GM18907 (cell line): ENCODE data around the gene KRTAP5-2.

Experiments
- ATAC-seq: cut with Tn5 transposase; IDR thresholded peaks from one replicate; pipeline ENCODE4 v1.9.1; 2021; ENCODE audit warnings: mild to moderate bottlenecking, moderate library complexity; ENCODE audit not compliant: unreplicated experiment

KRTAP5-2 gene

DNA sequence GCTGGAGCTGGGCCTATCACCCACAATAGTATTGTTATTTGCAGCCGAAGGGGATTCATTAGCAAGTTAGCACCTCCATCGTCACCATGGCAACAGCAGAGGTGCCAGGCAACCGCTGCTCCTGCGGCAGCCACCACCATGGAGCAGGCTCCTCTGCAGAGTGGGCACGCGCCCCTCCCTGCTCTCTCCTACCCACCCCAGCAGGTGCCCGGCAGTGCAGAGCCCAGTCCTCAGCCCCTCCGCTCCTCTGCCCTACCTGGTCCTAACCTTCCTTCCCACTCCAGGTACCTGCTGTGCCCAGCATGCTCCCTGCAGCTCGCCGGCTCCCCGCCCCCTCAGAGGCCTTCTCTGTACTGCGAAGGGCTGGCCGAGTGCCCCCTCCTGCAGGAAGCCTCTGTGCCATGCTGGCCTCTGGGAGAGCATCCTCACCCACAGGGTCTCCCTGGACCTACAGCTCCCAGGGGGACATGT is 29.6 kb downstream of the KRTAP5-2 start:
- no peak for ATAC-seq

DNA sequence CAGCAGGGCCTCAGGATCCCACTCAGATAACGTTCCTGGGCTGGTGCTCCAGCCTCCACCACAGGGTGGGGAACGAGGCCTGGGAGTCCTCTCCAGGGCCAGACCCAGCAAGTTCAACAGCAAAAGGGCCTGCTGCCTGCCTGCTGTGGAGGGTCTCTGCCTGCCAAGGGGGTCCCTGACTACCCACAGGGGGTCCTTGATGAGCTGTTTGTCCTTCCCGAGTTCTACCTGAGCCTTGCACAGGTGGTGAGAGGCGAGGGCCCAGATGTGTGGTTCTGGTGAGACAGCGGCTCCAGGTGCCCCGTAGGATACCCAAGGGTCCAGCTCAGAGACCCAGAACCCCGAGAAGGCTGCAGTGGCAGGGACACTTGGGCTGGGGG is 30.4 kb downstream of the KRTAP5-2 start:
- no peak for ATAC-seq

DNA sequence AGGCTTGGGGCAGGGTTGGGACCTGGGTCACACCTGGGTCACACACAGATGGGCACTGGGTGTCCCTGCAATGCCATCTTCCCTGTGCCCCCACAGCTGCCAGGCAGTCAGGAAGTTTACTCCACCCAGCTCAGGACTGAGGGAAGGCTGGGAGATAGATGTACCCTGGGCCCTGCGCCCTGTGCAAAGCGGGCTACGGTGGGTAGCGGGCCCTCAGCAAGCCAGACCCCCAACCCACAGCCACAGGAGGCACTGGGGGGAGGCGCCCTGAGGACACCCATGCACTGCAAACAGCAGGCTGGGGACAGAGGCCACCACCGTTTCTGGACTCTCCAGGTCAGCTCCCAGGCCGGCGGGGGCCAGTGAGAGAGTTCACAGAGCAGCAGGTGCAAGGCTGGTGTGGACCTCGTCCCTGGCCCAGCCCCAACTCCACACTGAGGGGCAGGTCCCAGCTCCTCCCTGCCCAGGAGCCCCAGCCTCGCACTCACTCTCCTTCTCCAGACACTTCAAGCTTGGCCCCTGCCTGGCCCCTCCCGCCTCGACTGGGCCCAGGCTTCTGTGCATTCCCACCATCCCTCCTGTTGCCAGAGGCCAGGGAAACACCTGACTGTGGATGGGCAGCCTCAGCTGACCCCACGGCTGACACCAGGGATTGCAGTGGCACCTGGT is 30.9 kb downstream of the KRTAP5-2 start:
- ATAC-seq, result no peak

DNA sequence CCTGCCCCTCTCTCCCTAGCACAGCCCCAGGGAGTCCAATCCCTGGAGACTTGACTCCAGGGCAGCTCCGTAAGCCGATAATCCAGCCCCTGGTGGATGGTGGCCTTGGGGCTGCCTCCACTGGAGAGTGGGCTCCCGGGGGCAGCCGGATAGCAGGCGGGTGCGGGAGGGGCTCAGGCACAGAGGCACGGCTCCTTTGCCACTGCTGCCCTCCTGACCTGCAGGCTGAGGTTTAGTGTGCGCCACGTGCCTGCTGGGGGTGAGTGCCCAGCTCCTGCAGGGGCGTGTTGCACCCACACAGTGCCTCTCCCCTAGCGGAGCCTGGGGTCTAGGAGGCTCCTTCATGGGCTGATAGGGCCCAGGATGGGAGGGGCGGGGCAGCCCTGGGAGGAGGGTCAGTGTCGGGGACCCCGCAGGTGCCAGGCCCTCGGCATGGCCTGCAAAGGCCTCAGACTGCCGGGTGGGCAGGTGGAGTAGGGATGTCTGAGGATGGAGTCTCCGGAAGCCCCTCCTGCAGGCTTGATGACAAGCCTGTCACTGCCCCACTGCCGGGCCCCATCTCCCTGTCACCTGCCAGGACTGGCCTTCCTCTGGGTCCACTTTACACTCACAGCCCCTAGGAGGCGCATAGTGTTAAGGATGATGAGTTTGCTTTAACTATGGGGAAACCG is 31.6 kb downstream of the KRTAP5-2 start:
- no peak for ATAC-seq

DNA sequence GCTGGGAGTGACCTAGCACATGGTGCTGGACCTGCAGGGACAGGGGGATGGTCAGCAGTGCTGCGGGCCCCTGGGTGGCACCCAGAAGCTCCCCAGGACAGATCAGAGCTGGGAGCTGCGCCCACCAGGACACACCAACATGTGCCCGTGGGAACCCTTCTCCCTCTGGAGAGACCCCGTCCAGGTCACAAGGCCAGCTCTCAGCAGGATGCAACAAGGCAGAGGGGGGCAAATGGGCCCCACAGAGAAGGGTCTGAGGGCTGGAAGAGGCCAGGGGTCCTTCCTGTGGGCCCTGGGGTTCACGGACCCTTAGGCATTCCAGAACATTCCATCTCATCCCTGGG is 32.2 kb downstream of the KRTAP5-2 start:
- ATAC-seq, result no peak

DNA sequence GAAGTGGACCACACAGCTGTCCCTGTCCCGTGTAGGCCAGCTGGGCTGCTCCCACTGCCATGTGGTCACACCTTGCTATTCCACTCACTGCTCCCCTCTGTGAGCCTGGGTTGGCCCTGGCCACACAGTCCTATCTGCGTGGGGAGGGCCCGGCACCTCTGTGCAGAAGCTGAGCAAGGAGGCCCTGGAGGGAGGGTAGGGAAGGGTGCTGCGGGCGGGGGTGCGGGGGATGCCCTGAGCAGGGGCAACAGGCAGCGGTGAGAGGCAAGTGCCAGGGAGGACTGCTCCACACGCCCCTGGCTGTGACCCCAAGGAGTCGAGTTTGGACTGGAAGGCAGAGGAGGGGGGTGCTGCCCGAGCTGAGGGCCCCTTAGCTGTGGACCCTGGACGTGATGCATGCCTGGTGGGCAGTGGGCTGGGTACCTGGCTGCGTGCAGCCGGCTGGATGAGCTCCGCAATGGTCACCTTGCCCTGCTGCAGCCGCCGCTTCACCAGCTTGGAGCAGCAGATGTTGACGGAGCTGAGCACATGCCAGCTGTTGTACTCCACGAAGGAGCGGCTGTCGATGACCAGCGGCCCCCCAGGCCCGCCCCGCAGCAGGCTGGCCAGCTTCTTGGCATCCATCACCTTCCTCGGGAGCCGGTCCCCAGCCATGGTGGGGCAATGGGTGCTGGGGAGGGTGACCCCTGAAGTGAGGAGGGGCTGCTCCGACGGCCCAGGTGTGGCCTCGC is 32.8 kb downstream of the KRTAP5-2 start:
- ATAC-seq, result no peak

DNA sequence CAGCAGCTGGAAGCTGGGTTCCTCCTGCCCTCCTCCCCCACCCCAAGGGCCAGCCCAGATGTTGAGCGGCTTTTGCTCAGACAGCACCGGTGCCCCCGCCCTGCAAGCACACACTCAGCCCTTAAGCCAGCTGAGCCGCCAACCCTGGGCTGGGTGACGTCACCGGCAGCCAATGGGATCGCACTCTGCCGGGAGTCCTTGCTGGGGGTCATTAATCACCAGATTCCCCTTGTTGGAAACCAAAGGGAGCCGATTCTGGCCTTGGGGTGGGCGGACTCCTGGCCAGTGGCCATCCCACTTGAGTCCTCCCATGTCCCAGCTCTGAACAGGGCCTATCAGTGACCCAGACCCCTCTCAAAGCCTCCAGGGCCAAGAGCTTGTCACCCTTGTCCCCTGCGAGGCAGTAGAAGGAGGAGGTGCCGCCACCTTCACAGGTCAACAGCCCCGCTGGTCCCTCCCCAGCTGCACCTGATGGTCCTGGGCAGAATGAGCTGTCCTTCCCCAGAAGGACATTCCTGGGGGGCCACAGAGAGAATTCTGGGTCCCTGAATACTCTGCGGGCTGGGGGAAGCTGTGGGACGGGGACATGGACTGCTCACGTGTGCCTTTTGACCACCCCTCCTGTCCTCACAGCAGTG is 33.4 kb downstream of the KRTAP5-2 start:
- no peak for ATAC-seq

DNA sequence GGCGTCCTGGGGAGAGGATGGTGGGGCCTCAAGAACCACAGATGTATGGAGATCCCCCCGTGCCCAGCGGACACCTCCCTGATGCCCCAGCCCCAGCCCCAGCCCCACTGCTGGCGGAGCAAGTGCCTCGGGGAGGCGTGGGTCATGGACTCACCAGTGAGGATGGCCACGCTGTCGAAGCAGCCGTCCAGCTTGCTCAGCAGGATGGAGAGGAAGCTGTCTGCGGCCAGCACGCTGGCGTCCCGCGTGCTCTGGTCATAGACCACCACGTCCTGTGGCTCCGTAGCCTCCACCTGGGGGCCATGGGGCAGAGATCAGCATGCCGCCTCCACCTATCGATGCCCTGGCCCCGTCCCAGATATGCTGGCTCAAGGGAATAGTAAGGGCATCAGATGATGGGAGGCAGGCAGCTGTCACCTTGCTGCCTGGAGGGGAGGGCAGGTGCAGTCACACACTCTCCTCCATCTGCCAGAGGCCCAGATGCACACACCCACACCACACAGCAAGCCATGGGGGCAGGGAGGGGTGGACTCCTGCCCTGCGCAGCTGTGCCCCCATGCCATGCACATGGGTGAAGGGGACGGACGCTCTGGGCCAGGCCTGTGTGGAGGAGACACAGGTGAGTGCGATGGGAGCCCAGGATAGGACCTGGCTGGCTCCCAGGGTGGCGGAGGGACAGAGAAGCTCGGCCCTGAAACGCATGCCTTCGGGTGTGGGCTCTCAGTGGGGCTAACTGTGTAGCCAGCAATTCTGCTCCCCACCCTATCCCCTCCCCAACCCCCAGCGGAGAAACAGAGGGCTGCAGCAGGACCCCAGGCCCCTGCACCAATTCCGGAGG is 34.2 kb downstream of the KRTAP5-2 start:
- no peak for ATAC-seq

DNA sequence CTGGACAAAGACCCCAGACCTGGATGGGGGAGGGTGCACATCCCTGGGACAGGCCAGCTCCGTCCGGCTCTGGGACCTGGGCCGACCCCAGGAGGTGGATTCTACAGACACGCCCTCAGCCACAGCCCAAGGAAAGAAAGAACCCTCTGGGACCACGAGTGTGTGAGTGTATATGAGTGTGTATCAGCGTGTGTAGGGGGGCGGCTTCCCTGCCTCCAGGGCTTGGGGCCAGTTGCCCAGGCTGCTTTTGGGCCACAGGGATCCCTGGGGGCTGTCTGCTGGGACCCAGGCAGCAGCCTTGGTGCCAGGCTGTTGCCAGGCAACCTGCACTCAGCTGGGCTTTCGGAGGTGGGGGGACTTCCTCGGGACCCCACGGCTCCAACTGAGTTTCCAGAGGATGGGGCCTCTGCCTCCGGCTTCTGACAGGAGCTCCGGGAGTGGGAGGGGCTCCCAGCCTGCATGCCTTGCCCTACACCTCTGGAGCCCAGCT is 34.9 kb downstream of the KRTAP5-2 start:
- no peak for ATAC-seq

DNA sequence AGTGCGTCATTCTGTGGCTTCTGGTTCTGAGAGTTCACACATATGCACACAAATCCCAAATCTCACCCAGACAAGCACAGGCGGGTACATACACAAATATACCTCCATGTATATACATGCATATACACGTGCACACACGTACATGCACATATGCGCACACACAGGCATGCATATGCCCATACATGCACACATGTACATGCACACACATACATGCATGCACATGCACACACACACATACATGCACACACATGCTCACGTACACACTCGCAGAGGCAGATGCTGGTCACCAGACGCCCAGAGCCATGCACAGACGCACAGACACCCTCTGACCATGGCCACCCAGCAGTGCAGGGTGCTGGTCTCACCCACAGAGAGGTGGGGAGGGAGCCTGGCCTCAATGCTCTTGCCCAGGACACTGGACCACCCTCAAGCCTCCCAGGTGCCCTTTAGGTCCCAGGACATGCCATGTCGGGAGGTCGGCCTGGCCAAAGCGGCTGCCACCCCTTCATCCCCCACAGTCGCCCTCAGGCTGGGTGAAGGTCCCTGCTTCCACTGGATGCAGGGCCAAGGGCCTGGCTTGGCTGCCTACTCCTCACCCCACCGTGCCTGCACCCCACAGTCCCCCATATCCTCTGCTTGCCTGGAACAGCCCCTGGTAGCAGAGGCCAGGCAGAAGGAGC is 35.5 kb downstream of the KRTAP5-2 start:
- no peak for ATAC-seq

DNA sequence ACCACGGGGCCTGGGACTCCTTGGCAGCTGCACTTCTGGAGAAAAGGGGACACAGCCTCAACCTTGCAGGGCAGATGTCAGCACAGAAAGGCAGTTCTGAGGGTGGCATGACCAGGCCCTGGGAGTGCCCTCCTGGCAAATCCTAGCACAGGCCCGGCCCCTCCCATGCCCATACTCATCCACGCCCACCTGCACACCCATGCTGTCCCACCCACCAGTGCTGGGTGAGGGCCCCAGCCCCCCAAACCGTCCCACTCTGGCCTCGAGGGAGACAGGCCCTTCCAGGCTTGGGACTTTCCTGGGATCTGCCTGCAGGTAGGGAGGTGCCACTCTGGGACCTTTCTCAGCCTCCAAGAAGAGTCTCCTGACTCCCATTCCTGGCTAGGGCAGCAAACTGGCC is 36.1 kb downstream of the KRTAP5-2 start:
- no peak for ATAC-seq

DNA sequence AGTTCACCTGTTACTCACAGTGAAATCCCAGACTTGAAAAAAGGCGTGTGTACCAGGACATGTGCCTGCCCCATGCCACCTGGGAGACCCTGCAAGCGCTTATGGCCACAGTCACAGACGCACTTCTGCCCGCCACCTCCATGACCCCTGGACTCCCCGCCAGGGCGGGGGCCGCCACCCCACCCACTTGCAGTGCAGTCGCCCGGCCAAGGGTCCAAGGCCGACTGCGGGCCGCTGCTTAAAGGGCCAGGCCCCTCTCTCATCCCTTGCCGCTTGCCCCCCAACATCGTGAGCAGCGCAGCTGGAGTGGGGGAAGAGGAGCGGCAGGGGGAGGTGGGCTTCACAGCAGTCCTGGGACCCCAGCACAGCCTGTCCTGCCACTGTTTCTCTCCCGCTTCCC is 36.8 kb downstream of the KRTAP5-2 start:
- no peak for ATAC-seq

DNA sequence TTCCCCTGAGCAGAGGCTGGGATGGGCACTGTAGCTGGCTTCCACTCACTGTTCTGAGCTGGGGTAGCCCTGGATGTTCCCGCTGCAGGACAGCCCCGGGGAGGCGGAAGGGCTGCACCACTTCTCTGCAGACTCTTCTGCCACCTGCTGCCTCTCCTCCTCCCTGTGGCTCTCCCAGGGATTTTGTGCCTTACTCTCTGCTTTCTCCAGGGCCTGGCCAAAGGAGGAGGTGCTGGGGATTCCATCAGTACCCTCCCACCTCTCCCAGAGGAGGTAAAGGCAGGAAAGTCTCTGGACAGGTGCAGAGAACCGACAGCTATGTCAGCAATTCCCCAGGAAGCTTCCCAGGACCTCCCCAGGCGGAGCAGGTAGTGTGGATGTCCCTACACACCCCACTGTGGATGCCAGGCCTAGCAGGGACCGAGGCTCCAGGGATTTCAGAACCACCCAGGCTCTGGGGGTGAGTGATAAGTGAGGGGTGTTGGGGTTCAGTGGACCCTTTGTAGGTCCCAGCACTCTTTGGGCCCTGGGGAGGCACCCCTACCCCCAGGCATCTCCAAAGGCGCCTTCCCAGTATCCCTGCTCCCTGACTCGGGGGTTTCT is 37.3 kb downstream of the KRTAP5-2 start:
- ATAC-seq, result no peak

DNA sequence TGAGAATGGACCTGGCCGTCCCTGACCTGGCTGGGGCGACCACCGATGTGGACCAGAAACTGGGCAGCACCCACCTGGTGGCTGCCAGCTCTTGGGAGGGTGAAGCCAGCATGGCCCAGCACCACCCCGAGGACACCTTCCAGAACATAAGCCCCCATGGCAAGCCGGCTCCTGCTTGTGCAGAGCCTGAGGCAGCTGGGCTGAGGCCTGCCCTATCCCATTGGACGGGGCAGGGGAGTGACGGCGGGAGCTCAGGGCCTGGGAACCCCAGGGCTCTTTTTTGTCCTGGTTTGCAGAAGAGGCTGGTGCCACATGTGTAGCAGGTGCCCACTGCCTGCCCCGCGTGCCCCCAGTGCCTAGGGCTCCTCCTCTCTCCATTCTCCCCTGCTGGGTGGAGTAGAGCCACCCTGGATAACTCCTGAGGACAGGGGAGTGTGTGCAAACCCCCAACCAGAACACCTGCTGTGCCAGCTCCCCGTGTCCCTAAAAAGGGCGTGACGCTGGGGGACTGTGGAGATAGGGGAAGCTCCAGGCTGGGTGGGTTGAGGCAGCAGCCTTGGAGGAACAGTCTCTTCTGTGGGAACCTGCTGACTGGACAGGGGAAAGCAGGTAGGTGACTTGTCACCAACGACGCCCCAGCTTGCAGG is 38.0 kb downstream of the KRTAP5-2 start:
- ATAC-seq, result no peak

DNA sequence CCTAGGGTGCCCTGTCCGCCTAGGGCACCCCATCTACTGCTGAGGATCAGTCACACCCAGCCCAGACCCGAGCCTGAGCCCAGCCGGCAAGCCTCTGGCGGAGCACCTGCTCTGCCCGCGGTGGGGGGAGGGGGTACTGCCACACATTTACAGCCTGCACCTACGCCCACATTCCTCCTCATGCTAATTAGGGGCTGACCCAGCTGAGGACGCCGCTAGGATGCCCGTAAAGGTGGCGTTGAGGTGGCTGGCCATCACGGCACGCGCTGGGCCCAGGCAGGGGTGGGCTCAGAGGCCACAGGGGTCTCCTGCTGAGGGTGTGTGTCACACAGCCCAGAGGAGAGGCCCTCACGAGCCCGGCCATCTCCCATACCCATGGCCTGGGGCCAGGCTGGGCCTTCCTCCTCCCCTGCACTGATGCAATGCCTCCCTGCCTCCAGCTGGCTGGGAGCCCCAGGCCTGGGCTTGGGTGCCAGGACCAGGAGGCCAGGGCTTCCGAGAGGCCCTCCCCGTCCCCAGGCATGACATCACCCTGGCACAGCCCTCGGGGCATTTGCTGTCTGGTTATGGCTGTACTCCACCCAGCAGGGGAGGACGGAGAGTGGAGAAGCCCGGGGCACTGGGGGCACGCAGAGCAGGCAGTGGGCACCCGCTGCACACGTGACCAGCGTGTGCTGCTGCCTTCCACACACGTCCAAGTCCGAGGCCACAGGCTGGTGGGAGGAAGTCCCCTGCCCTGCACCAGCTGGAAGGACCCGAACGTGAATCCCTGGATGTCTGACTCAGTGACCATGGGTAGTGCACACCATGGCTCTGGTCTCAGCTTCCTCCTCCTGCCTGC is 38.8 kb downstream of the KRTAP5-2 start:
- no peak for ATAC-seq

DNA sequence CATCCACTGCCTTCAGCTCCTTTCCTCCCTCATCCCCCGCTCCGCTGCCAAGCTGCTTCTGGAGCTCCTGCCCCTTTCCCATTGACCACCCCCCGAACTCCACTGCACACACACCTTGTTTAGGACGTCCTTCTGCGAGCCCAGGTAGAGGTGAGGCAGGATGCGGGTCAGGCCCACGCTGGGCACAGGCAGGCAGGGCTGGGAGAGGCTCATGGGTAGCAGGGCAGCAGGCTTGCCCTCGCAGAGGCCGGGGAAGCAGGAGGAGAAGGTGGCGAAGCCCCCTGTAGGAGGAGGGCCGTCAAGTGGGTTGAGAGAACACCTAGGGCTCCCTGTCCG is 39.4 kb downstream of the KRTAP5-2 start:
- no peak for ATAC-seq

DNA sequence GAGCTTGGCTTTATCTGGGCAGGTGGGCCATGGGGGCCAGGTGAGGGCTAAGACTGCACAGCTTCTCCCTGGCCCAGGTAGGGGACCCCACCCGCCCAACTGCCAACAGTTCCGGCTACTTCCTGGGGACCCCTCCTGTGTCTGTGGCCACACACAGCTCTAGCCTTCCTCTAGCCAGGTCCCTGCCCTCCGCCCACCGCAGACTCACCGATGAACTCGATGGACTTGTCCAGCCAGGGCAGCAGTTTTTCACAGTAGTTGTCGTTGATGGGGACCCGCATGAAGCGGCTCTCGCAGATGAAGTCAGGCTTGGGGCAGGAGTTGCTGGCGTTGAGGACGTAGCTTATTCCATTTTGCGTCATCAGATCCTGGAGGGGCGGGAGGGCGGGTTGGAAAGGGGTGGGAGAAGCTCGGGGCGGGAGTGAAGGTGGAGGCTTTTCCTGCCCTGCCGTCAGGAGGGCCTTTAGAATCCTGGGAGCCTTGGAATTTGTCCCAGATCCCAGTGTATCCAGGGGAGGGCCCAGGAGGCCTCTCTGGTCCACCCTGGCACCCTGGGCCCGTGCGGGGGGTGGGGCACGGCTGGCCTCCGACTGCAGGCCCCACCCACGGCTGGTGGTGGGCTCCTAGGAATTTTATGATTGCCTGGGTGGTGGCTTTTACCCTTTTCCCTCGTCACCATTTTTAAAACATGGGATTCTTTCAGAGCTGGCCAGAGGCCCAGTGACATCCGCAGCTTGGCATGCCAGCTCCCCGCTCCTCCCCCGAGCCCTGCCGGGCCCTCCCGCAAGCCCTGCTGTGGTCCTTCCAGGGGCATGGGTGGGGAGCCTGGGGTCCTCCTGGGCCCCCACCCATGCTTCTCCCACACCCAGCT is 40.0 kb downstream of the KRTAP5-2 start:
- no peak for ATAC-seq
